ENCODE measurements around the gene TAS2R14.

The TAS2R14 gene, protein sequence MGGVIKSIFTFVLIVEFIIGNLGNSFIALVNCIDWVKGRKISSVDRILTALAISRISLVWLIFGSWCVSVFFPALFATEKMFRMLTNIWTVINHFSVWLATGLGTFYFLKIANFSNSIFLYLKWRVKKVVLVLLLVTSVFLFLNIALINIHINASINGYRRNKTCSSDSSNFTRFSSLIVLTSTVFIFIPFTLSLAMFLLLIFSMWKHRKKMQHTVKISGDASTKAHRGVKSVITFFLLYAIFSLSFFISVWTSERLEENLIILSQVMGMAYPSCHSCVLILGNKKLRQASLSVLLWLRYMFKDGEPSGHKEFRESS

DNA sequence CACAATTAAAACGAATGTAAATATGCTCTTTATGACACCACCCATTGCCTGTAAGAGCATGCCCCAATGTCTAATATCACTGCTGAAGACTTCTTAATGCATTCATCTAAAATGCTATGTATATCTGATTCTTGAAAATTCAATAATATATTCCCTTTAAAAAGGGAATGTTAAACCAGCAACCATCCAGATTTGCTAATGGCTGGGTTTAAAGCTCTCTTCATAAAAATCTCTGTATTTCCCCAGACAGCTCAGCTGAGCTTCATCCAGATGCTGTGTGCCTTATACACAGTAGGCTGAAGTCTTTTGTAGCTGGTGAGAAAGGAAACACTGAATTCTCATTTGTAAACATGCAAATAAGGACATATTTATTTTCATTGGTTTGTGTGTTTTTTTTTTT is at the start of gene TAS2R14:
TSS of gene TAS2R14 (minus strand) at position 101 of the 400 bp plus-strand sequence. CDS start at position 45, 56 bp downstream.
- DNase-seq (ENCODE audit: low read depth): no peak

DNA sequence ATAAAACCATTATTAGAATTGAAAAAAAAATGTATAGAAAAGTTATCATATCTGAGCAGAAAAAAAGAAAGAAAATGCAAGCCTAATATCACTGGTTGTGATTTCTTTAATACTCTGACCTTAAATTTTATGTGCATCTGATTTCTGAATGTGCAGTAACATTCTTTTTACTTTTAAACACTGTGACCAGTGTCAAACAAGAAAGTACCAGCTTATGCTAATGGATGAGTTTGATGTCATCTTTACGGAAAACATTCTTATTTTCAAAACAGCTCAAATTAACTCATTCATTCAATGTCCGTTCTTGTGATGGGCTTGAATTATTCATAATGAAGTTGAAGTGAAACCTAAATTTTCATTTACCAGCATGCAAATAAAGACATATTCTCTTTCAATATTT is 47.7 kb upstream of the TAS2R14 start, which contains the start of gene TAS2R50:
TSS of gene TAS2R50 (minus strand) at position 101 of the 400 bp plus-strand sequence. CDS start at position 49, 52 bp downstream.
- no peak for DNase-seq (ENCODE audit: low read depth)

DNA sequence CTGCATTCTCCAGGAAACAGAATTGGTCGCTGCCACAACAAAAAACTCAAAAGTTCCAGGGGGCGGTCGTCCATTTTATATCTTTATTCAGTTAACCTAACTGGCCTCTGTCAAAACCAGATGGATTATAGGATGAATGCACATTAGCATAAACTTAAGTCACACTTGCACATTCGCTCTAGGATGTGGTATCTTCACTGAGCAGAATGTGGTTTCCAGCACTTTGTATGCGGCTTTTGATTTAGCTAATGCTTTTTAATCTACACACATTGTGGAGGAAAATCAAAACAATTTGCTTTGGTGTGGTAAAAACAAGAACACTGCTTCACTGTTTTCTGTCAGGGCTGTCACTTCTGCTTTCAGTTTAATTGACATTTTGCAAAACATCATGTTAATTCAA is 43.2 kb upstream of the TAS2R14 start:
- DNase-seq (ENCODE audit: low read depth): no peak

DNA sequence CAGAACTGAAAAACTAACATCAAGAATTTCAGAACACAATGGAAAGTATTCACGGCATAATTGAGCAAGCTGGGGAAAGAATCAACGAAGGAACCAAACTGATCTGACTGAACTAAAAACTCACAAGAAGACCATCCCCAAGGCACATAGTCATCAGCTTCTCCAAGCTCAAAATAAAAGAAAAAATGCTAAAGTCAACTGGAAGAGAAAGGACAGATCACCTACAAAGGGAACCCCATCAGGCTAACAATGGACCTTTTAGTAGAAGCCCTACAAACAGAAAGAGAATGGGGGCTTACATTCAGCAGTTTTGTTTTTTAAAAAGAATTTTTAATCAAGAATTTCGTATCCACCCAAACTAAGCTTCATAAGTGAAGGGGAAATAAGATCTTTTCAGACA is 35.9 kb upstream of the TAS2R14 start:
- no peak for DNase-seq (ENCODE audit: low read depth)

DNA sequence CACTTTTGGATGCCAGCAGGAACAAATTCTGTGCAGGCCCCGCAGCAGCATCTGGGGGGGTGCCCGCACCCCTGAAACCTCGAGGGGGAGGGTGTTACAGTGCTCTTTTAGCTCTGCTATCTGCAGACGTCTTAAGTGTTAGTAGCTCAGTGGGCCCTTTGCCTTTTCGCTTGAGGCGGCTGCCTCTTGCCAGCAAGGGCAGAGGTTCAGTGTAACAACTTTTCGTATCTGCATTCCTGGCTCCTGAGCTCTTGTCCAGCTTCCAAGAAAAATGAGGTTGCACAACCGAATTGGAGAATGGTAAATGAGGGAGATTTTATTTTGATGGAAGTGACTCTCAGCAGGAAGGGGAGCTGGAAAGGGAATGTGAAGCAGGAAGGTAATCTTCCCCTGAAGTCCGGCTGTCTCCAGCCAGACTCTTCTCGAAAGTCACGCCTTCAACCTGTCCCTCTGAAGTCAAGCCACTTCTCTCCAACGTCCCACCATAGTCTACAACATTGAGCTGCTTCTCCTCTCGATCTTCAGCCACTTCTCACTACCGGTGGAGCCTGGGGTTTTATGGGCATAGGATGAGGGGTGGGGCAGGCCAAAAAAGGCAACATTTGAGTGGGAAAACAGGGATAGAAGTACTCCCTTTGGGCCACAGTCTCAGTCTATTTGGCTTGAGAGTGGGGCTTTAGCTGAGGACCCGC is 29.8 kb upstream of the TAS2R14 start:
- peak; percentile 83 for DNase-seq (ENCODE audit: low read depth)

DNA sequence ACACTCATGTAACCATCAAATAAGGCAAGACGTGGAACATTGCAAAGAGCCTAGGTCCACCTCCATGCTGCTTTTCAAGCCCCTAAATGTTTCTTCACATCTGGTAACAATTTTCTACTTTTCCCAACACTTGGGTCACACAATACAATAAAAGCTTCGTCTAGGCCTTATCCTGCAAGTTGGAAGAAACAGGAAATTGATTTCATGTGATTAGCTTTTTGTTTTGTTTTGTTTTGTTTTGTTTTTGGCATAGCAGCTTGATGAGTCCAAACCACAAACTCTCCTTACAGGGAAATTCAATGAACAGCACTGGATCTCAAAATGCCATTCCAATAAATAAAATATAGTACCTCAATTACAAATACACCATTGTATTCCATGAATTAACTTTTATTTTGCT is 28.3 kb upstream of the TAS2R14 start:
- peak; percentile 56 for DNase-seq (ENCODE audit: low read depth)

DNA sequence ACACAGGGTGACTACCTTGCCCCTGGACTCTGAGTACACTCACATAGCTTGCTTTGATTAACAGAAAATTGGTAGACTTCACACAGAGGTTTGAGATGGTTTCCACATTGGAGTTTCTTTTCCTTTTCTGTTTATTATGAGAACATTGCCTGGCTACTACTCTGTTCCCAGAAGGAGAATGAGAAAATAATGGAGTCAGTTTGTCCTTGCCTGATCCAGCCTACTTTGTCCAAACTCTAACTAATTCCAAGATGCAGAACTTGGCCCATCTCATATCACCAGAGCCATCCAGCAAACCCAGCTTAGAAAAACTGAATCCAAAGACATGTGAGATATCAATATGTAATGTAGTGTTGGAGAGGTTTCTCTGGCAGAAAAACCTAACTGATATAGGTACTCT is 27.3 kb upstream of the TAS2R14 start:
- no peak for DNase-seq (ENCODE audit: low read depth)

DNA sequence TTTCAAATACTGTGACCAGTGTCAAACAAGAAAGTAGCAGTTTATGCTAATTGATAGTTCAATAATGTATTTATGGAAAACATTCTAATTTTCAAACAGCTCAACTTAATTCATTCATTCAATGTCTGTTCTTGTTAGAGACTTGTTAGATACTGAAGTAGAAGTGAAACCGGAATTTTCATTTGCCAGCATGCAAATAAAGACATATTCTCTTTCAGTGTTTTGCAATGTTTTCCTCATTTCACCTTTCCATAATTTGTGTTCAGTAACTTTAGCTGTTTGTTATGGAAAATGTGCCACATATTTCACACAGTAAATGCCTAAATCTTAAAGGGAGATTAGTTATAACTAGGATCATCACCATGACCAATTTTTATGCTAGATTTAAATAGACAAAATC is 26.4 kb upstream of the TAS2R14 start:
- DNase-seq (ENCODE audit: low read depth): peak; percentile 14

DNA sequence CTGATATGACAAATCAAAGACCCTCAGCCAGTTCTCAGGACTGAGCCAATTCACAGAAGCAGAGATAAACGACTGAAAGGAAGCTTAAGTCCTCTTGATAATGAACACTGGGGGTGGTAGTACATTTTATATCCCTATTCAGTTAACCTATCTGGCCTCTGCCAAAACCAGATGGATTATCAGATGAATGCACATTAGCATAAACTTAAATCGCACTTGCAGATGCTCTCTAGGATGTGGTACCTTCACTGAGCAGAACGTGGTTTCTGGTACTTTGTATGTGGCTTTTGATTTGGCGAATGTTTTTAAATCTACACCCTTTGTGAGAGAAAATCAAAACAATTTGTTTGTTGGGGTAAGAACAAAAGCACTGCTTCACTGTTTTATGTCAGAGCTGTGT is 21.1 kb upstream of the TAS2R14 start:
- DNase-seq (ENCODE audit: low read depth): no peak

DNA sequence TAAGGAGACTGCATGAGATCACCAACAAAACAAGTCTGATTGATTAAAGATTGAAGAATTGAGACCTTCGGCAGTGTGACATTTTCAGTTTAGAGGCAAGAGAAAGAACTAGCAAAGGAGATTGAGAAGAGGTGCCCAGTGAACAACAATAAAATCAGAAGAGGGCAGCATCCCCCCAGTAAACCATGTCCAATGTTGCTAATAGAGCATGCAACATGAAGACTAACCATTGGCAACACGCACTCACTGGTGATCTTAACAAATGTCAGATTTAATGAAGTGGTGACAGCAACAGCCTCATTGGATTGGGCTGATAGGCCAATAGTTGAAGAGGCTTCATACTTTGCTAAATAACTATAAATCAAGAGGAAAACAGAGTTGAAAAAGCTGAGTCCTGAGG is 20.7 kb upstream of the TAS2R14 start:
- no peak for DNase-seq (ENCODE audit: low read depth)

DNA sequence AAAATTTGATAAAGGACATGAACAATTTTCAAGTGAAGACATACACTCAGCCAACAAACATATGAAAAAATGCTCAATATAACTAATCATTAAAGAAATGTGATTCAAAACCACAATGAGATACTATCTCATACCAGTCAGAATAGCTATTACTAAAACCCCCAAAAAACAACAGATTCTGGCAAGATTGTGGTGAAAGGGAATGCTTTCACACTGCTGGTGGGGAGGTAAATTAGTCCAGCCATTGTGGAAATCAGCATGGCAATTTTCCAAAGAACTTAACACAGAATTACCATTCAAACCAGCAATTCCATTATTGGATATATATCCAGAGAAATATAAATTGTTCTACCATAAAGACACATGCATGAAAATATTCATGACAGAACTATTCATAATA is 18.7 kb upstream of the TAS2R14 start:
- DNase-seq (ENCODE audit: low read depth): peak; percentile 39

DNA sequence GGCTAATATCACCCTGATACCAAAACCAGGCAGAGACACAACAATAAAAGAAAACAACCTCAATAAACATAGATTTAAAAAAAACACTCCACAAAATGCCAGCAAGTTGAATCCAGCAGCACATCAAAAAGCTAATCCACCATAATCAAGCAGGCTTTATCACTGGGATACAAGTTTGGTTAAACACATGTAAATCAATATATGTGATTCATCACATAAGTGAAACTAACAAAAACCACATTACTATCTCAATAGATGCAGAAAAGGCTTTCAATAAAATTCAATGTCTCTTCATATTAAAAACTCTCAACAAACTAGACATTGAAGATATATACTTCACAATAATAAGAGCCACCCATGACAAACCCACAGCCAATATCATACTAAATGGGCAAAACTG is 17.0 kb upstream of the TAS2R14 start:
- no peak for DNase-seq (ENCODE audit: low read depth)

DNA sequence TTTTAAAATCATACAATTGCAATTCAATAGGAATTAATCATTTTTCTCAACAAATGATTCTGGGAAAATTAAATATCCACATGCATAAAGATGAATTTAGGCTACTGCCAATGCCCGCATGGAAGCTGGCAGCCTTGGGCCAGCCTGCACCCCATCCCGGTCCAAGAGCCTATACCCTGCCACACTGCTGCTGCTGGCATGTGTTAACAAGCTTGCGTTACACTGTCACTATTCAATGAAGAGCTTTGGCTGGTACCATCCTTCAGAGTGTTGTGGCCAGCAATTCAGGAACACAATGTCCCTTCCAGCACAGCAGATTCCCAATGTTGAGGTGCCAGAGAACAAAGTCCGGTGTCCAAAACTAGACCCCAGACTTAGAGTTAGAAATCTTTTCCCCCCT is 13.6 kb upstream of the TAS2R14 start:
- DNase-seq (ENCODE audit: low read depth): no peak

DNA sequence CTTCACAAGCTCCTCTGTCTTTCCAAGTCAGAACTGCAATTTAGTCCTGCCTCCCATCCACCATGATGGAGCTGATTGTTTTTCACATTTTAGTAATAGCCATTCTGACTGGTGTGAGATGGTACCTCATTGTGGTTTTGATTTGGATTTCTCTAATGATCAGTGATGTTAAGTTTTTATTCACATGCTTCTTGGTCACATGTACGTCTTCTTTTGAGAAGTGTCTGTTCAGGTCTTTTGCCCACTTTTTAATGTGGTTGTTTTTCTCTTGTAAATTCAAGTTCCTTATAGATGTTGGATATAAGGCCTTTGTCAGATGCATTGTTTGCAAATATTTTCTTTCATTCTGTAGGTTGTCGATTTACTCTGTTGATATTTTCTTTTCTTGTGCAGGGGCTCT is 4.1 kb upstream of the TAS2R14 start:
- DNase-seq (ENCODE audit: low read depth): no peak

DNA sequence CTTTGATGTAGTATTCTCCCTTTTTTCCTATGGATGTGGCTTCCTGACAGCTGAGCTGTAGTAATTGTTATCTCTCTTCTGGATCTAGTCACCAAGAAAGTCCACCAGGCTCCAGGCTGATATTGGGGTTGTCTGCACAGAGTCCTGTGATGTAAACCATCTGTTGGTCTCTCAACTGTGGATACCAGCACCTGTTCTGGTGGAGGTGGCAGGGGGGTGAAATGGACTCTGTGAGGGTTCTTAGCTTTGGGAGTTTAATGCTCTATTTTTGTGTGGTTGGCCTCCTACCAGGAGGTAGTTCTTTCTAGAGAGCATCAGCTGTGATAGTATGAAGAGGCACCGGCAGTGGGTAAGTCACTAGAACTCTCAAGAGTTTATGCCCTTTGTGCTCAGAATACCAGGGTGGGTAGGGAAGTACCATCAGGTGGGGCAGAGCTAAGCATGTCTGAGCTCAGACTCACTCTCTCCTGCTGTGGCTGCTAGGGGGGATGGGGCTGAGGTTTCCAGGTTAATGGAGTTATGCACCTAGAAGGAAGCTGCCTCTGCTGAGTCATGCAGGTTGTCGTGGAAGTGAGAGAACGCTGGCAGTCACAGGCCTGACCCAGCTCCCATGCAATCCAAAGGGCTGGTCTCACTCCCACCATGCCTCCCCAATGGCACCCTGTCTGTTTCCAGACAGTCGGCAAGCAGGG is 3.0 kb upstream of the TAS2R14 start:
- no peak for DNase-seq (ENCODE audit: low read depth)

DNA sequence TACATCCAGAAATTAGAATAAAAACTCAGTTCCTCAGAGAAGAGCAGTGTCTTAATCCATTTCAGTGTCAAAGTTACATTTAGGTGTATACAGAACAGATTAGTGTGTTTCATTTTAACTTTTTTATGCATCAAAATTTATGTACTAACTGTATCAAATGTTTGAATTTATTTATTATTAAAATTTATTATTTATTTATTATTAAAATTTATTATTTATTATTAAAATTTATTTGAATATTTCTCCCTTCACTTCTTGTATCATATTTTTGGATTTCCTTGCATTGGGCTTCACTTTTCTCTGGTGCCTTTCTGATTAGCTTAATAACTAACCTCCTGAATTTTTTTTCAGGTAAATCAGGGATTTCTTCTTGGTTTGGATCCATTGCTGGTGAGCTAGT is 2.3 kb upstream of the TAS2R14 start:
- DNase-seq (ENCODE audit: low read depth): no peak

DNA sequence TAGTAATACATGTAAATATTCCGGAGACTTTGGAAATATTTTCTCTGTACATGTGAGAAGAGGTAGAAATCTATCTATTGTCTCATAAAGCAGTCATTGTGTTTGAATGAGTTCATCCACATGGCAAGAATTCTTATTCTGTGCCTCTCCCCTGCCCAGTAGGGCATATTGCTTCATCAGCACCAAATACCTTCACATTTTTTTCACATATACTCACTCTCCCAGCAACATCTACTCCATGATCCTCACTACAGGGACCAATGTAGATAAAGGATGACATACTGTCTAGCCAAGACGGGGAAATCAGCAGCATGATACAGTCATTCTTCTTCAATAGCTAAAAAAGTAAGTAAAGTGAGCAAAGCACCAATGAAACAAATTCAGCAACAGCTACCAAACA is 1.3 kb upstream of the TAS2R14 start:
- peak; percentile 94 for DNase-seq (ENCODE audit: low read depth)

DNA sequence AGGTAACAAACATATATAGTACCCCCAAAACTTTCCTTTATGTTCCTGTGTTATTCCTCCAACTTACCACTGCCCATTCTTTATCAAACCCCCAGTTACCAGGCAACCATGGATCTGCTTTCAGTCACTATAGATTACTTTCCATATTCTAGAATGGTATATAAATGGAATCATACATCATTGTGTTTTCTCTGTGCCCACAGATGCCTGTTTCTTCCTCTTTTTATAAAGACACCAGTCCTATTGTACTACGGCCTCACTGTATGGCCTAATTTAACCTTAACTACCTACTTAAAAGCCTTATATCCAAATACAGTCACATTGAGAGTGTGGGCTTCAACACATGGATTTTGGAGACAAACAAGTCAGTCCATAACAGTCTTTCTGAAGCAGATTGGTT is 2.6 kb downstream of the TAS2R14 start:
- no peak for DNase-seq (ENCODE audit: low read depth)

DNA sequence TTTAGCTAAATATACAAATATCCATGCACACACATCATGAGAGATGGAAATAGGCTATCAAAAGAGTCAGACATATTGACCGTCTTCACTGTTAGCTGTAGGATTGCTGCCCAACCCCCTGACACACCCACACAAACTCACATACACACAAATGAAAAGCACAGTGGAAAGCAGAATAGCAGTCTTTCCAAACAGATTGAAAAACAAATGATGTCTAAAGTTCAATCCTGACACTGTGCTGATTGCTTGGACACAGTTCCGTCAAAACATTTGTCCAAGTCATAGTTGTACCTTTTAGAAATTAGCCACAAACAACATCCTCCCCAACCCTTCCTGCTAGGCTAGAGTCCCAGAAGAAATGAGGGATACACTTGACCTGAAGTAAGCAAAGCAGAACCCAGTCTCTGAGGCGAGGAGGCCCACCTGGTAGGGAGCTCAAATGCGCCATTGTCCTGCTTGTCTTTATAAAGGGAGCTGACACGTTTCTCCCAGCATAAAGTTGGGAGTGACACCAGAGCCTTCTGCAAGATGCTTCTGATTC is 10.2 kb downstream of the TAS2R14 start, which contains the start of gene PRH2:
TSS of gene PRH2 (plus strand) at position 491 of the 541 bp plus-strand sequence. CDS start at position 529, 38 bp downstream.
- DNase-seq (ENCODE audit: low read depth): no peak

DNA sequence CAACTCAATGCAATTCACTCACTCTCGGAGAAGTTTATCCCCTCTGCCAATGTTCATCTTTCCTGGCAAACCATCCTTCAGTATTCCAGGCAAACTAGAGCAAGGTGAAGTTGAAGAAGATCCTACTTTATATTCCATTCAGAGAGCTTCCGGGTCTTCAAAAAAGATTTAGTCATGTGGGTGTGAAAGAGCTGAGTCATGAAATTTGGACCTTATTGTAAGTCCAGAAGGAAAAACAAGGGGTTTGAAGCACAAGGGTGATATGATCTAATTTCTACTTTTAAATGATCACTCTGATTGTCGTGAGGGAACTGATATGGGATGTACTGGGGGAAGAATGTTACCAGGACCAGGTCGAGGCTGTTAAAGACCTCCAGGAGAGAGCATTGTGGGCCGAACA is 12.8 kb downstream of the TAS2R14 start:
- DNase-seq (ENCODE audit: low read depth): no peak

DNA sequence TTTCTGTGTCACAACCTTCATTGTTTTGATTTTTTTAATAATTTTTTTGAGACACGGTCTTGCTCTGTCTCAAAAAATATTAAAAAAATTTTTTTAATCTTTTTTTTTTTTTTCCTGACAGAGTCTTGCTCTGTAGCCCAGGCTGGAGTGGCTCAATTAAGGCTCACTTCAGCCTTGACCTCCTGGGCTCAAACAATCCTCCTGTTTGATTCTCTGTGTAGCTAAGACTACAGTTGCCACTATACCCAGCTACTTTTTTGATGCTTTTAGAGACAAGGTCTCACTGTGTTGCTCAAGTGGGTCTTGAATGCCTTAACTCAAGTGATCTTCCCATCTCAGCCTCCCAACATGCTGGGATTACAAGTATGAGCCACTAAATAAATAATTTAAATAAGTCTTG is 19.3 kb downstream of the TAS2R14 start:
- DNase-seq (ENCODE audit: low read depth): no peak

DNA sequence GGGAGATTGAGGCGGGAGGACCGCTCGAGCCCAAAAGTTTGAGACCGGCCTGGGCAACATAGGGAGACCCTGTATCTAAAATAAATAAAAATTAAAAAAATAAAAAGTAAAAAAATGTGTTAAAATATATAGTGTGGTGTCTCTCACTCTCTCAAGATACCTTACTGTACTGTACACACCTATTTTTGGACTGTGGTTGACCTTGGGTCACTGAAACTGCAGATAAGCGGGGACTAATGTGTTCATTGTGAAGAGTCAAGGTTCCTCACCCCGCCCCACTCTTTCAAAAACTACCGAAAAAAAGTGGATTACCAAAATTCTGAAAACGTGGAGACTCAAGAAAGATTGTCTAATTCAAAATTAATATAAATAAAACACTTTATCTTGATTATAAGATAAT is 28.7 kb downstream of the TAS2R14 start:
- DNase-seq (ENCODE audit: low read depth): no peak

DNA sequence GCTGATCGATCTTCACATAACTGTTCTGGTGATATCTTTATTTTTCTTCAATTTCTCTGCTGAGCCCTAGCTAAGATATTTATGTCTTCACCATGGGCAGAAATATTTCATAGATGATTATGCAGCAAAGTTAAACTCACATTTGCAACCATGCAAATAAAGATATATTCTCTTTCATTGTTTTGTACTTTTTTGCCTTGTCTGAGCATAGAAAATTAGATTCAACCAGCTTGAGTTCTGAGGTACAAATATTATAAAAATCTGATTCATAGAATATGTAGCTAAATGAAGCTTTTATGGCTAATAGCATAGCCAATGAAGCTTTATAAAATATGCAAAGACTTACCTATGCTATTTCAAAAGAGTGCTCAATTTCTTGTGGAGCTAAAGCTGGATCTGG is 29.6 kb downstream of the TAS2R14 start, which contains the start of gene TAS2R13:
TSS of gene TAS2R13 (minus strand) at position 101 of the 400 bp plus-strand sequence. CDS start 264 bp downstream, outside the sequence.
- no peak for DNase-seq (ENCODE audit: low read depth)
